Inflammatory macrophage (primary cell): Measurements from ENCODE around the gene SNX32.
A peak's percentile ranks its signal among the peaks of the same experiment; 100 is the strongest.

Source experiments
- DNase-seq, 2 donors: peaks; one replicate each; pipeline ENCODE4 v3.0.0-alpha.2; 2020 to 2022
- total RNA-seq, 18 experiments: gene quantifications; one replicate each; lab custom pipeline; 2026; ENCODE audit warnings: mixed read lengths in 6 of 18, inconsistent platforms in 2 of 18; lab: John Stamatoyannopoulos, UW

SNX32 gene
- total RNA-seq: 0 to 0.56 (median 0.33) reads per million in 18 experiments

- DNase-seq: peak; percentile 94 to 96
These were observed at the start of gene SNX32 for GRCh38 chr11:65833297-65834030. Gene SNX32 (plus strand): TSS chr11:65833963. CDS start chr11:65834066, 103 bp downstream.

GRCh38 chr11:65785319-65786007, 48.3 kb upstream of the SNX32 start:
- no peak for DNase-seq

GRCh38 chr11:65786008-65786785, 47.6 kb upstream of the SNX32 start:
- no peak for DNase-seq

- DNase-seq: no peak
These were observed 46.8 kb upstream of the SNX32 start, which contains the start of gene OVOL1 for GRCh38 chr11:65786786-65787636. Gene OVOL1 (plus strand): TSS chr11:65787063. CDS start chr11:65787374, 311 bp downstream.

GRCh38 chr11:65787649-65788622, 45.8 kb upstream of the SNX32 start:
- DNase-seq: peak; percentile 11 to 56

GRCh38 chr11:65788821-65789220, 44.9 kb upstream of the SNX32 start:
- no peak for DNase-seq

GRCh38 chr11:65789230-65790103, 44.3 kb upstream of the SNX32 start:
- no peak for DNase-seq

DNA sequence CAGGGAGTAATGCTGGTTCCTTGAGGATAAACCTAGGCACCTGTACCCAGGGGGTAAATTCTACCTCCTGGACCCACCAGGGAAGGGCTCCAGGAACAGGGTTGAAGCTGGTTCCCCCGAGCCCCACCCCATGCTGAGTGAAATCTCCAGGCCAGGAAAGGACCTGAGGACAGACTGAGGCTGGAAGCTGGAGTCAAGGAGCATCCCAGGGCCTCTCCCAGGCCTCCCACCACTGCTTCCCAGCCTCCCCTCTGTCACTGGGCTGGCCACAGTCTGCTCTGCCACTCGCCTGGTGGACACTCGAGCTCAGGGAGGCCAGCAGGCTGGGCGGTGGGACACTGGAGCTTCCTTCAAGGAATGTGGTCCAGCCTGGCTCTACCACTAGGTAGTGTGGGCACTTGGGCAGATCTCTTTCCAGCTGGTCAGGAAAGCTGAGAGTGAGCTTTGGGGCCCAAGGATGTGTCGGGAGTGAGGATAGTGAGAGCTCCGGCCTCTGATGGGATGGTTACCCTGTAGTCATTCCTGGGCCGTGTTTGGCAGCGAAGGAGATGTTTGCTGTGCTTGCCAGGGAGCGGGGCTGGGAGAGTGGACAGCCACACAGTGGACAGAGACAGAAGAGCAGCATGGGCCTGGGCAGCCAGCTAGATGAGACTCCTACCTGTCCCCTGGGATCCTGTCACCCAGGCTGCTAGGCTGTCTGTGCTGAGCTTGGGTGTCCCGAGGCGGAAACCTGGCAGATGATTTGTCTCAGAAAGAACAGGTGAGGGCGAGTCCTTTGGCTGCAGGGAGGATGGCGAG, 43.5 kb upstream of the SNX32 start:
- DNase-seq: no peak

- no peak for DNase-seq
These were observed 42.7 kb upstream of the SNX32 start for GRCh38 chr11:65790902-65791650.

GRCh38 chr11:65791719-65792213, 42.0 kb upstream of the SNX32 start:
- DNase-seq: peak; percentile 64 to 86

- DNase-seq: no peak
These were observed 41.3 kb upstream of the SNX32 start for GRCh38 chr11:65792456-65792855.

- no peak for DNase-seq
These were observed 40.6 kb upstream of the SNX32 start for GRCh38 chr11:65793144-65793581.

DNA sequence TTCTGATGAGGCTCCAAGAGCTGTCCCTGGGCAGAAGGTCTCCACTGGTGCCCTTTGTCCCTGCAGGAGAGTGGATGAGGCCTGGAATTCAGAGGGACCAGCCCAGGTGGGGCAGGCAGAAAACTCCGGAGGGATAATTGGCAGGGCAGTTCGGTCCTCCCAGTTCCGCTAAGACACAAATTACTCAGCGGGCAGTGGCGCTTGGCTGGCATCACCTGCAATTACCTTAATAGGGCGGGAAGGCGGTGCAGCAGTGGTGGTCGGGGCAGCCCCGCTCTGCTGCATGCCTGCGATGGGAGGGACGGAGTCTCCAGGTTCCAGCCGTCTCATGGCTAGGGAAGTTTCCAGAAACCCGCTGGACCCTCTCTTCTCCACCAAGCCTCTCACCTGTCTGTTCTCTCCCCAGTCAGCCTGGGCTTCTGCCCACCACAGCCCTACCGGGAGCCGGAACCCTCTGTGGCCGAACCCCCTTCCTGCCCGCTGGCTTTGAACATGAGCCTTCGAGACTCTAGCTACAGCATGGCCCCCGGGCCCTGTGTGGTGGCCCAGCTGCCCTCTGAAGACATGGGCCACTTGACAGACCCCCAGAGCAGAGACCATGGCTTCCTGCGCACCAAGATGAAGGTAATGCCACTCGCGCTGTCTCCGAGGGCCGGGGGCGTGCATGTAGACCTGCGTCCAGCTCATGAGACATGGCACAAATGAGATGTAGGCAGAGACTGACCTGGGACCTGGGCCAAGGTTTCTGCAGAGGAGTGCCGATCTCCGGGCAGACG, 40.0 kb upstream of the SNX32 start:
- DNase-seq: no peak

DNA sequence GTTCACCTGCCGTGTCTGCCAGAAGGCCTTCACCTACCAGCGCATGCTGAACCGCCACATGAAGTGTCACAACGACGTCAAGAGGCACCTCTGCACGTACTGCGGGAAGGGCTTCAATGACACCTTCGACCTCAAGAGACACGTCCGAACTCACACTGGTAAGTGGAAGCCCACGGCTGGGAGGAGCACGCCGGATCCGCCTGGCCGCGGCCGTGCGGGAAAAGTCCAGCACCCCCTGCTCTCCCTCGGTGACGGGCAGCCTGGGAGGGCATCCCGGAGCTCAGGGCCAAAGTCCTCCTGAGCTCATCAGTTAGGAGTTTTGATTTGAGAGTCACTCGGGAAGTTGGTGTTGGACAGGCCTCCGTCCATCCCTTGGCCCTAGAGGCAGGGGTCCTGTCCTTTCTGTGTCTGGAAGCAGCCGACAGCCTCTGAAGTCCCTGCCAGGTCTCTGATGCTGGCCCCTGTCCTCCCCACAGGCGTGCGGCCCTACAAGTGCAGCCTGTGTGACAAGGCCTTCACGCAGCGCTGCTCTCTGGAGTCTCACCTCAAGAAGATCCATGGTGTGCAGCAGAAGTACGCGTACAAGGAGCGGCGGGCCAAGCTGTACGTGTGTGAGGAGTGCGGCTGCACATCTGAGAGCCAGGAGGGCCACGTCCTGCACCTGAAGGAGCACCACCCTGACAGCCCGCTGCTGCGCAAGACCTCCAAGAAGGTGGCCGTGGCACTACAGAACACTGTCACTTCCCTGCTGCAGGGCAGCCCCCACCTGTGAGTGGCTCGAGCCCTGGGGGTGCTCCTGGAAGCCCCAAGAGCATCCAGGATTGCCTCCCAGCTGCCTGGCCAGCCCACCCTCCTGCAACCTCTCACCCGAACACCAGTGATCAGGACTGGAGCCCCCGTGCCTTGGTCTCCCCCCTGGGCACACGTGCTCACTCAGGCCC, 38.9 kb upstream of the SNX32 start:
- DNase-seq: no peak

DNA sequence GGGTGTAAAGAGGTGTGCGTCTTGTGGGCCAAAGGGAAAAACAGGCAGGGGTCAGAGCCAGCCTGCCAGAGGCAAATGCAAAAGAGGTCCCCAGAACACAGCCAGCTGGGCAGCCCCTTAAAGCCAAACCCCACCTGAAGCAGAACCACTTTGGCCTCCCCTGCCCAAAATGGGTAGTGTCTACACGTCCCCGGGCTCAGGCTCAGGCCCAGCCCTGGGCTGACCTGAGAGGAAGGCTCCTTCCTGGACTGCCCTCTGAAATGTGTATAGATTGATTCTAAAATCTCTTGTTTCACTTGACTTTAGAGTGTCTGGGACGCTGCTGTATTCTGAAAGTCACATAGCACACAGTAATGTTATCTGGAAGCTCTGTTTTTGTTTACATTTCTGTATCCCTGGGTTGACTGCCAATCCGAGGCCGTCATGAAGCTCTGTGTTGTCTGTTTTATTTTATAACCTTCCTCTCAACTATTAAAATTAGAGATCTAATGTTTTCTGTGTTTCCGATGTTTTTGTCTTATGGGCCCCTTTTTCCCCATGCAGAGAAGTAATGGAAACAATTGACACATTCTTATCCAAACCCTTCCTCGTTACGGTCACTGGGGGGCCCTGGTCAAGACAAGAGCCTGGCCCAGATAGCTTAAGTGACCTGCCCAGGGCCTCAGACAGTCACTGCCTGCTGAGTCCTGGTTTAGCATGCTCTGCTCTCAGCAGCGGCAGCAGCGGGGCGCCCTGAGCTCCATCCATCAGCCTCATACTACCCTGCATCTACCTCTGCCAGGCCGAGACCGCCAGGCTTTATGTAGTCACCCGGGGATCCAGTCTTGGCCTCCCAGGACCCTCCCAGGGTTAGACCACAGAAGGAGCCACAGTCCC, 36.8 kb upstream of the SNX32 start:
- no peak for DNase-seq
